Karpas-422 (cell line): ENCODE results near the gene AGBL4. TPM values are rescaled to one million over a fixed set of nuclear protein-coding genes. Genes with fewer than 3 reads are reported as not detected.

ENCODE experiments used
- DNase-seq: peaks from one replicate; pipeline ENCODE4 v3.0.0-alpha.2; 2015
- H2AFZ ChIP-seq: fragments of 200-600 bp; sonication (generic); 2 replicates; pipeline ENCODE4 v1.6.1; 2014; ENCODE audit warnings: antibody characterized with exemption, low read length, mixed read lengths
- H3K27ac ChIP-seq: fragments of 200-600 bp; sonication (generic); 2 replicates; pipeline ENCODE4 v1.5.1; 2014; ENCODE audit warnings: mild to moderate bottlenecking, low read length, moderate library complexity
- H3K27me3 ChIP-seq: fragments of 200-600 bp; sonication (generic); 2 replicates; pipeline ENCODE4 v1.6.1; 2014; ENCODE audit warnings: low read length, mixed read lengths
- H3K36me3 ChIP-seq: fragments of 200-600 bp; sonication (generic); 2 replicates; pipeline ENCODE4 v1.6.1; 2014; ENCODE audit warnings: low read length, mixed read lengths; ENCODE audit not compliant: insufficient read depth
- H3K4me1 ChIP-seq: fragments of 200-600 bp; sonication (generic); 2 replicates; pipeline ENCODE4 v1.6.1; 2014; ENCODE audit warnings: mild to moderate bottlenecking, low read length, mixed read lengths
- H3K4me2 ChIP-seq: fragments of 200-600 bp; sonication (generic); 2 replicates; pipeline ENCODE4 v1.6.1; 2014; ENCODE audit warnings: low read length, low read depth, mild to moderate bottlenecking; ENCODE audit not compliant: poor library complexity, severe bottlenecking
- H3K4me3 ChIP-seq: fragments of 200-600 bp; sonication (generic); 2 replicates; pipeline ENCODE4 v1.5.1; 2014; ENCODE audit warnings: mild to moderate bottlenecking, antibody characterized with exemption, low read length, mixed read lengths
- H3K79me2 ChIP-seq: fragments of 200-600 bp; sonication (generic); 2 replicates; pipeline ENCODE4 v1.6.1; 2014; ENCODE audit warnings: mild to moderate bottlenecking, low read length, mixed read lengths
- H3K9ac ChIP-seq: fragments of 200-600 bp; sonication (generic); 2 replicates; pipeline ENCODE4 v1.6.0; 2014; ENCODE audit warnings: low read length
- H3K9me2 ChIP-seq: fragments of 200-600 bp; sonication (generic), shearing (Covaris generic); replicated peaks from 2 replicates; pipeline ENCODE4 v1.6.0; 2014; ENCODE audit warnings: mild to moderate bottlenecking, low read length, moderate library complexity; ENCODE audit not compliant: insufficient read depth
- H3K9me3 ChIP-seq: fragments of 300-700, 200-600 bp; sonication (generic); 2 replicates; pipeline ENCODE4 v1.6.1; 2014; ENCODE audit warnings: low read length, mixed read lengths
- H4K20me1 ChIP-seq: fragments of 200-600 bp; sonication (generic); 2 replicates; pipeline ENCODE4 v1.6.1; 2014; ENCODE audit warnings: mild to moderate bottlenecking, antibody characterized with exemption, low read length, low read depth; ENCODE audit not compliant: insufficient read depth
- total RNA-seq: library from RNA; depleted of rRNA; stranded (reverse); fragments of >200 nt; shearing (Covaris generic); gene quantifications from 2 replicates; pipeline ENCODE4 v1.2.3, GENCODE V29; 2014; ENCODE audit warnings: low replicate concordance

AGBL4 gene
- total RNA-seq, 1 experiment from 2014 or later = not detected

GRCh38 chr1:48775831-48776392 is 1247.8 kb downstream of the AGBL4 start:
- Histone ChIP-seq H3K9me2 (no peaks in the 10 kb centered on the region), H2AFZ (no peak overlapping the region), H3K36me3 (no peaks in the 10 kb centered on the region), H3K27ac (no peak overlapping the region), H3K79me2 (no peaks in the 10 kb centered on the region), H3K4me2 (no peak overlapping the region), H3K9ac (no peak overlapping the region), H3K4me3 (no peak overlapping the region), H3K4me1 (no peaks in the 10 kb centered on the region), H4K20me1 (no peaks in the 10 kb centered on the region), H3K9me3 (no peaks in the 10 kb centered on the region), H3K27me3 (no peaks in the 10 kb centered on the region)
- DNase-seq = no peak

GRCh38 chr1:48773133-48773532 is 1250.6 kb downstream of the AGBL4 start:
- Histone ChIP-seq H3K9ac (no peak overlapping the region), H3K79me2 (no peaks in the 10 kb centered on the region), H3K9me2 (no peaks in the 10 kb centered on the region), H4K20me1 (no peaks in the 10 kb centered on the region), H3K9me3 (no peaks in the 10 kb centered on the region), H2AFZ (no peak overlapping the region), H3K4me3 (no peak overlapping the region), H3K27ac (no peak overlapping the region), H3K36me3 (no peaks in the 10 kb centered on the region), H3K27me3 (no peaks in the 10 kb centered on the region), H3K4me2 (no peak overlapping the region), H3K4me1 (peaks cover 3% of the 10 kb centered on the region)
- DNase-seq = no peak

- no peak for DNase-seq
- Histone ChIP-seq H3K9ac (no peak overlapping the region), H3K4me1 (peaks cover 8% of the 10 kb centered on the region), H3K9me2 (no peaks in the 10 kb centered on the region), H3K9me3 (no peaks in the 10 kb centered on the region), H3K4me3 (no peak overlapping the region), H4K20me1 (no peaks in the 10 kb centered on the region), H3K27me3 (no peaks in the 10 kb centered on the region), H3K36me3 (no peaks in the 10 kb centered on the region), H3K79me2 (no peaks in the 10 kb centered on the region), H3K27ac (no peak overlapping the region), H3K4me2 (no peak overlapping the region), H2AFZ (no peak overlapping the region)
These were observed 1251.5 kb downstream of the AGBL4 start for GRCh38 chr1:48772211-48772610.

- Histone ChIP-seq H4K20me1 (no peaks in the 10 kb centered on the region), H3K36me3 (no peaks in the 10 kb centered on the region), H3K9me3 (no peaks in the 10 kb centered on the region), H3K79me2 (no peaks in the 10 kb centered on the region), H3K4me2 (no peak overlapping the region), H3K9me2 (no peaks in the 10 kb centered on the region), H3K4me3 (no peak overlapping the region), H3K9ac (no peak overlapping the region), H3K27me3 (no peaks in the 10 kb centered on the region), H3K4me1 (peaks cover 8% of the 10 kb centered on the region), H3K27ac (no peak overlapping the region), H2AFZ (no peak overlapping the region)
- no peak for DNase-seq
These were observed 1252.2 kb downstream of the AGBL4 start for GRCh38 chr1:48771561-48771960.

- no peak overlapping the region for H3K27ac ChIP-seq
- H4K20me1 ChIP-seq = no peaks in the 10 kb centered on the region
- H3K36me3 ChIP-seq = no peaks in the 10 kb centered on the region
- no peaks in the 10 kb centered on the region for H3K27me3 ChIP-seq
- no peaks in the 10 kb centered on the region for H3K9me2 ChIP-seq
- no peak overlapping the region for H3K4me2 ChIP-seq
- no peak overlapping the region for H3K9ac ChIP-seq
- H3K4me3 ChIP-seq = no peak overlapping the region
- H2AFZ ChIP-seq = no peak overlapping the region
- no peaks in the 10 kb centered on the region for H3K79me2 ChIP-seq
- no peaks in the 10 kb centered on the region for H3K9me3 ChIP-seq
- peak; percentile 50 for DNase-seq
- peaks cover 8% of the 10 kb centered on the region for H3K4me1 ChIP-seq
These were observed 1255.7 kb downstream of the AGBL4 start for GRCh38 chr1:48767975-48768510.

- Histone ChIP-seq H2AFZ (no peak overlapping the region), H3K9me2 (no peaks in the 10 kb centered on the region), H3K27me3 (no peaks in the 10 kb centered on the region), H3K9ac (no peak overlapping the region), H3K9me3 (no peaks in the 10 kb centered on the region), H3K27ac (no peak overlapping the region), H3K36me3 (no peaks in the 10 kb centered on the region), H3K4me1 (peaks cover 8% of the 10 kb centered on the region), H4K20me1 (no peaks in the 10 kb centered on the region), H3K4me3 (no peak overlapping the region), H3K79me2 (no peaks in the 10 kb centered on the region), H3K4me2 (no peak overlapping the region)
- no peak for DNase-seq
These were observed 1258.4 kb downstream of the AGBL4 start for GRCh38 chr1:48765335-48765734.

GRCh38 chr1:48761986-48762385 is 1261.8 kb downstream of the AGBL4 start:
- no peak overlapping the region for H3K9ac ChIP-seq
- H3K9me3 ChIP-seq = no peaks in the 10 kb centered on the region
- no peak for DNase-seq
- H3K27ac ChIP-seq = no peak overlapping the region
- no peaks in the 10 kb centered on the region for H3K9me2 ChIP-seq
- no peaks in the 10 kb centered on the region for H3K4me1 ChIP-seq
- H3K4me3 ChIP-seq = no peak overlapping the region
- H3K4me2 ChIP-seq = no peak overlapping the region
- no peaks in the 10 kb centered on the region for H3K36me3 ChIP-seq
- H3K27me3 ChIP-seq = no peaks in the 10 kb centered on the region
- no peaks in the 10 kb centered on the region for H3K79me2 ChIP-seq
- no peaks in the 10 kb centered on the region for H4K20me1 ChIP-seq
- H2AFZ ChIP-seq = no peak overlapping the region

GRCh38 chr1:48761411-48761810 is 1262.3 kb downstream of the AGBL4 start:
- no peak for DNase-seq
- H3K4me1 ChIP-seq = no peaks in the 10 kb centered on the region

More at GRCh38 chr1:48761411-48761810, 1262.3 kb downstream of the AGBL4 start:
- Histone ChIP-seq H3K36me3 (no peaks in the 10 kb centered on the region), H3K9me2 (no peaks in the 10 kb centered on the region), H3K79me2 (no peaks in the 10 kb centered on the region), H3K27me3 (no peaks in the 10 kb centered on the region), H3K4me2 (no peak overlapping the region), H3K9me3 (no peaks in the 10 kb centered on the region), H4K20me1 (no peaks in the 10 kb centered on the region), H3K27ac (no peak overlapping the region), H3K9ac (no peak overlapping the region), H3K4me3 (no peak overlapping the region), H2AFZ (no peak overlapping the region)
